Ascending aorta (tissue), 2 donors: ENCODE results near the gene NFAM1. TPM values are rescaled to one million over a fixed set of nuclear protein-coding genes. Genes with fewer than 3 reads are reported as not detected.

Experiments used
- DNase-seq, 2 donors: peaks; one replicate each; pipeline ENCODE4 v3.0.0-alpha.2; 2019; ENCODE audit warnings: low spot score in 2 of 2
- H3K27ac ChIP-seq, 2 donors: fragments of 200-600 bp; sonication (generic); one replicate each; pipeline ENCODE4 v1.5.1; 2016 to 2017; ENCODE audit warnings: mild to moderate bottlenecking in 1 of 2
- H3K27me3 ChIP-seq: fragments of 200-600 bp; sonication (generic); one replicate; pipeline ENCODE4 v1.5.1; 2017
- H3K36me3 ChIP-seq, 2 donors: fragments of 200-600 bp; sonication (generic); one replicate each; pipeline ENCODE4 v1.5.1; 2016
- H3K4me1 ChIP-seq, 2 donors: fragments of 200-600 bp; sonication (generic); one replicate each; pipeline ENCODE4 v1.5.1; 2016 to 2017; ENCODE audit warnings: mild to moderate bottlenecking in 1 of 2
- H3K4me3 ChIP-seq, 2 donors: fragments of 200-600 bp; sonication (generic); one replicate each; pipeline ENCODE4 v1.5.1; 2016 to 2017; ENCODE audit warnings: mild to moderate bottlenecking in 1 of 2
- H3K9me3 ChIP-seq, 2 donors: fragments of 200-600 bp; sonication (generic); one replicate each; pipeline ENCODE4 v1.5.1; 2016
- intact Hi-C: fragments of 100-400 bp; cut with DNase I; formaldehyde crosslinking; loops from one replicate; pipeline ENCODE4 v1.15.1; 2023
- total RNA-seq: library from RNA; depleted of rRNA; stranded (reverse); fragments of >200 nt; gene quantifications from one replicate; pipeline ENCODE4 v1.1.0, GENCODE V29; 2016
- TF ChIP-seq, protein P1 (sequence below), 3 experiments: fragments of 200-600 bp in 2 of 3; fragments of 450-650 bp in 1 of 3; sonication (generic) in 2 of 3; IDR thresholded peaks; one replicate each; pipeline ENCODE4 v1.5.1; 2016 to 2019; ENCODE audit warnings: antibody characterized with exemption in 3 of 3, mild to moderate bottlenecking in 1 of 3, moderate library complexity in 1 of 3

Gene NFAM1
- total RNA-seq, 1 donor from 2014 or later = 1.5 TPM

DNA sequence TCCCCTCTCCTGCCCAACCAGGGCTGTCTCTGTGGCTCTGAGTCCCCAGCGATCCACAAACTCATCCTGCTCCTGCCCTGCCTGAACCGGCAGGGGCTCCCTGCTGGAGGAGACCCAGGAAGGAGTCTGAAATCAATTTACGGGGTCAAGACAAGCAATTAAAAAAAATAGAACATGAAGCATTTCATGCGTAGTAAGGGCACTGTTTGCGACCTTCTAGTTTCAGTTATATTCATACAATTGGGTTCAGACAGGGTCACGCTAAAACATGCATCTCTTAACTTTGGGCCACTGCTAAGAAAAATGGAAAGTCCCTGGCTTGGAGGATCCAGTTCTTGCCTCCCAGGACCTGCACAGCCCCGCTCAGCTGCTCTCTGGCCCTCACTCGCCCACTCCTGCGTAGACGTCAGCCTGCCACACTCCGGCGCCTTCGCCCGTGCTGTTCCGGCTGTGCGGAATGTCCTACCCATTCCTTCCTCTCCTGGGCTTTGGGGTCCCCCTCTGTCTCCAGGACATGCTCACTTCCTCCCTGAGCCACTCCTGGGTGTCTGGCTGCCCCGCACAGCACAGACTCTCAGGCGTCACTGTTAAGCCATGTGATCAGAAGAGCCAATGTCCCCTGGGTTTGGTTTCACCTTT, 12.8 kb downstream of the NFAM1 start:
- no peaks in the 10 kb centered on the region for H3K27me3 ChIP-seq
- H3K9me3 ChIP-seq = no peaks in the 10 kb centered on the region
- intact Hi-C loops = no loop called here
- H3K4me3 ChIP-seq = no peak overlapping the region
- no peak overlapping the region for H3K27ac ChIP-seq
- no peaks in the 10 kb centered on the region for H3K36me3 ChIP-seq
- TF ChIP-seq, protein P1, sequence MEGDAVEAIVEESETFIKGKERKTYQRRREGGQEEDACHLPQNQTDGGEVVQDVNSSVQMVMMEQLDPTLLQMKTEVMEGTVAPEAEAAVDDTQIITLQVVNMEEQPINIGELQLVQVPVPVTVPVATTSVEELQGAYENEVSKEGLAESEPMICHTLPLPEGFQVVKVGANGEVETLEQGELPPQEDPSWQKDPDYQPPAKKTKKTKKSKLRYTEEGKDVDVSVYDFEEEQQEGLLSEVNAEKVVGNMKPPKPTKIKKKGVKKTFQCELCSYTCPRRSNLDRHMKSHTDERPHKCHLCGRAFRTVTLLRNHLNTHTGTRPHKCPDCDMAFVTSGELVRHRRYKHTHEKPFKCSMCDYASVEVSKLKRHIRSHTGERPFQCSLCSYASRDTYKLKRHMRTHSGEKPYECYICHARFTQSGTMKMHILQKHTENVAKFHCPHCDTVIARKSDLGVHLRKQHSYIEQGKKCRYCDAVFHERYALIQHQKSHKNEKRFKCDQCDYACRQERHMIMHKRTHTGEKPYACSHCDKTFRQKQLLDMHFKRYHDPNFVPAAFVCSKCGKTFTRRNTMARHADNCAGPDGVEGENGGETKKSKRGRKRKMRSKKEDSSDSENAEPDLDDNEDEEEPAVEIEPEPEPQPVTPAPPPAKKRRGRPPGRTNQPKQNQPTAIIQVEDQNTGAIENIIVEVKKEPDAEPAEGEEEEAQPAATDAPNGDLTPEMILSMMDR (IDR thresholded peaks at IDR 0.05) = no peak
- H3K4me1 ChIP-seq = no peaks in the 10 kb centered on the region
- no peak for DNase-seq

DNA sequence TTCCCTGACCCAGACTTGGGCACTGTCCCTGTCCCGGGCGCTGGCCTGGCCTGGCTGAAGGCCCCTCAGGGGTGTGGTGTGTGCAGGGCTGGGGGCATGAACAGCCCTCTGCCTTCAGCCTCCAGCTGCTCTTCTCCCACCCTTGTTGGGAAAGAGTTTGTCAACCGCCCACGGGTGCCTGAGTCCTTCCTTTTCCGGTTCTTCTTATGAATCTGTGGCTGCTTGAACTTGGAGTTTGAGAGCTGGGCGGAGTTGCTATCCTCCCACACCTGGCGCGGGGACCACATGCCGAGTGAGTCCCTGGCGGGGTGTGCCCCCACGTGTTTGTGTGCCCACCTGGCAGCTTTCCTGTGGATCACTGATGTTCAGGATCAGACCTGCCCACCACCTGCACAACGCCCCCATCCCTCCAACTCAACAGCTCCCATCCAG, 13.4 kb downstream of the NFAM1 start:
- Histone ChIP-seq H3K27ac (no peak overlapping the region), H3K4me1 (no peaks in the 10 kb centered on the region), H3K36me3 (no peaks in the 10 kb centered on the region), H3K27me3 (no peaks in the 10 kb centered on the region), H3K4me3 (no peak overlapping the region), H3K9me3 (no peaks in the 10 kb centered on the region)
- intact Hi-C loops = no loop called here
- TF ChIP-seq, protein P1 (IDR thresholded peaks at IDR 0.05) = no peak
- no peak for DNase-seq

DNA sequence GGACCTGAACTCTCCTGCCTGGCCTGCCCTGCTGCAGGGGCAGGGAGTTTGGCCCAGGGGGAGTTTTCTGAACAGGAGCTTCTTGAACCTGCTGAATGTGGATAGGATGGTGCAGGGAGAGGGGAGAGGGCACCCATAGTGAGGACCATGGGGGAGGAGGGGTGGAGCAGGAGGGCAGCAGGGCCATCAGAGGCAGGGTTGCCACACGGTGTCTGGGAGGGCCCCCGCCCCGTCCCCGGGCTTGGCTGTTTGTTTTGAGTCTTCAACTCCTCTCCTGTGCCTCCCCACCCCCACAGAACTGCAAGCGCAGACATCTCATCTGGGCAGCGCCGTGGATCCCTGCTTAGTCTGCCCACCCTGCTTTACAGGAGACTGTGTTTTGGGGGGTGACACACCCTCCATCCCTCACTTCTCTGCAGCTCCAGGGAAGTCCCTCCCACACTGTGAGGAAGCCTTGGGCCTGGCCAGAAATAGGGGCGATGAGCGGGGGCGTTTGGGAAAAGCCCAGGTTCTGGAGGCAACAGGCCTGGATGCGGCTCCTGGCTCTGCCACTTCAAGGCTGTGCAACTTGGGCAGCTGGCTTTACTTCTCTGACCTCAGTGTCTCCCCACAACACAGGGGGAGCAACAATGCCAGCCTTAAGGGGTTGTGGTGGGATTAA, 14.4 kb downstream of the NFAM1 start:
- H3K27me3 ChIP-seq = no peaks in the 10 kb centered on the region
- no peaks in the 10 kb centered on the region for H3K4me1 ChIP-seq
- H3K4me3 ChIP-seq = no peak overlapping the region
- intact Hi-C loops = no loop called here
- H3K27ac ChIP-seq = no peak overlapping the region
- no peaks in the 10 kb centered on the region for H3K36me3 ChIP-seq
- H3K9me3 ChIP-seq = no peaks in the 10 kb centered on the region
- no peak for DNase-seq
- TF ChIP-seq, protein P1 (IDR thresholded peaks at IDR 0.05) = no peak

DNA sequence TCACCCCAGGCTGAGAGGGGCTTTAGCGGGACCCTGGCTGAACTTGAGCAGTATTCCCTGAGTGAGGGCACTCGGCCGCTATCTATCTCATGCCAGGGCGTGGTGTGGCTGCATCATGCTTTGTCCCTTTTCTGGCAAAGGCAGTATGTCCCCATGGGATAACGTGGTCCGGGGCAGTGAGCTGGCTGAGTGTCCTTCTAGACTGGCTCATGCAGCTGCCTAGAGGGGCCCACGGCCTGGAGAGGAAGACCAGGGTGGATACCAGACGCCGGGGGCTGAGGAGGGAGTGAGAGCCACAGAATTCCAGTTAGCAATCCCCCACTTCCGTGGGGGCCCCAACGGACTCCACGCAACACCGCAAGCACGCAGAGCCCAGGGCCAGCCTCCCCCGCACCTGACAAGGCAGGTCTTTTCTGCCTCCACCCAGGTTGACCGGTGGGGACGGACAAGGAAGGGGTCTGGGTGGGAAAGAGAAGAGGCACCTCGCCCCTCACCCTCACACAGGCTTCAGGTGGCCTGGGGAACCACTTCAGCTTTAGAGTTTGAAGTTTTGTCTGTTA, 15.5 kb downstream of the NFAM1 start:
- H3K4me3 ChIP-seq = no peak overlapping the region
- H3K27ac ChIP-seq = no peak overlapping the region
- H3K9me3 ChIP-seq = no peaks in the 10 kb centered on the region
- DNase-seq = no peak
- no peaks in the 10 kb centered on the region for H3K4me1 ChIP-seq
- no peaks in the 10 kb centered on the region for H3K36me3 ChIP-seq
- no peaks in the 10 kb centered on the region for H3K27me3 ChIP-seq
- TF ChIP-seq, protein P1 (IDR thresholded peaks at IDR 0.05) = no peak
- intact Hi-C loops = no loop called here

DNA sequence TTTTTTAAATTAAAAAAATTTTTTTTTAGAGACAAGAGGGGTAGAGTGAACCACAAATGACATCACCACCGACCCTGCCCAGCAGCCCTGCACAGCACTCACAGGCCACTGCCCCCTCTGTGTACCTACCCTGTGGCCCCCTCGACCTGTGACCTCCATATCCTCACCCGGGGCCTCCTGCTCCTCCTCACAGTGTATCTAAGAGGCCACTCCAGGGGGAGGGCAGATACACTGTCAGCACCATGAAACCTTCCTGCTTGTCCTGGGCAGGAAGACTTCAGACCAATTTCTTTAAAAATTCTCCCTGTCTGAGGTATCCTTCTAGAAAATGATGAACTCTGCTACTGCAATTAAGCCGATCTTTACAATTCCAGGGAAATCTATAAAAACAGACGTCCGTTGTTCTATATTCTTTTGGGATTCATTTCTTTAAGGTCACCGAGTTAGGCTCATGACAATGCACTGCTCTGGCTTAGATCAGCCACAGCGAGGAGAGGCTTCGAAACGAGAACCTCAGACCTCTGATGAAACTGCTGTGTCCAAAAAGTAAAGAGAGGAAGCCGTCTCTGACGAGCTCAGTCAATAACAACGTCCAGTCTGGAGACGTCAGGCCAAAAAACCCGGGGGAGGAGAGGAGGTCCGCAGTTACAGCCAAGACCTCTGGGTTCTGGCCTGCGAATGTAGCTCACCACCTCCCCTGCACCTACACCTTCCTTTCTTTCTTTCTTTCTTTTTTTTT, 17.5 kb downstream of the NFAM1 start:
- no peaks in the 10 kb centered on the region for H3K4me1 ChIP-seq
- TF ChIP-seq, protein P1 (IDR thresholded peaks at IDR 0.05) = no peak
- no peak overlapping the region for H3K27ac ChIP-seq
- H3K27me3 ChIP-seq = no peaks in the 10 kb centered on the region
- no peaks in the 10 kb centered on the region for H3K36me3 ChIP-seq
- no peak overlapping the region for H3K4me3 ChIP-seq
- no peak for DNase-seq
- no peaks in the 10 kb centered on the region for H3K9me3 ChIP-seq
- intact Hi-C loops = no loop called here
